Uterus (tissue), 2 donors: ENCODE data around the gene COL27A1.

Experiments
- POLR2A ChIP-seq, 2 donors: fragments of 450-650 bp; IDR thresholded peaks; one replicate each; pipeline ENCODE4 v1.6.1; 2016; ENCODE audit warnings: antibody characterized with exemption in 2 of 2, mild to moderate bottlenecking in 1 of 2, moderate library complexity in 1 of 2
- TF ChIP-seq, protein P1 (sequence below), 4 experiments: fragments of 200-600 bp in 2 of 4; fragments of 450-650 bp in 2 of 4; sonication (generic) in 2 of 4; IDR thresholded peaks; one replicate each; pipeline ENCODE4 v1.5.1; 2016 to 2019; ENCODE audit warnings: antibody characterized with exemption in 4 of 4, mild to moderate bottlenecking in 2 of 4, moderate library complexity in 1 of 4

DNA sequence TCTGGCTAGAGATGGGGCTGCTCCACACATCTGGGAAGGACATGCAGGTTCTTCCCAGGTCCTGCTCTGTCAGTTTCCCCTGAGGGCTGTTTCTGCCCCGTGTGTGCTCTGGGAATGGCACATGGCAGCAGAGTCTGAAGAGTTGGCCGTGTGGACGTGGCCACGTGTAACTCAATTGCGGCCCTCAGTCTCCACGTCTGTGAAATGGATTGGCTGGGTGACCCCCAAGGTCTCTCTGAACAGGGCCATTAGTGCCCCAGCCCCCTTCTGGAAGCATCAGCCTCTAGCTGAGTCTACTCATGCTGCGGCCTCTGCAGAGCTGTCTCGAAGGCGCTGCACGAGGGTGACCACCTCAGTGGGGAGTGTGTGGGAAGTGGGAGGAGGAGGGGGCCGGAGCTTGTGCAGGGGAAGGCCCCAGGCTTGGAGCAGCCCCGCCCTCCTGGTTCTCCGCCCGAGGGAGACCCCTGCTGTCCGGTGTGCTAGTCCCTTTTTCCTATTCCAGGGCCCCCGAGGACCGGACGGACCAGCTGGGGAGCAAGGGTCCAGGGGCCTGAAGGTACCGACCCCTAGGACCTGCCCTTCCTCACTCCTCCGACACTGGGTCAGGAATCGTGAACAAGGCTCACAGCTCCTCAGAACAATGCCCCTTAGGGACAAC lies 108.6 kb downstream of the COL27A1 start:
- TF ChIP-seq POLR2A (IDR thresholded peaks at IDR 0.05), result no peak
- TF ChIP-seq, protein P1, sequence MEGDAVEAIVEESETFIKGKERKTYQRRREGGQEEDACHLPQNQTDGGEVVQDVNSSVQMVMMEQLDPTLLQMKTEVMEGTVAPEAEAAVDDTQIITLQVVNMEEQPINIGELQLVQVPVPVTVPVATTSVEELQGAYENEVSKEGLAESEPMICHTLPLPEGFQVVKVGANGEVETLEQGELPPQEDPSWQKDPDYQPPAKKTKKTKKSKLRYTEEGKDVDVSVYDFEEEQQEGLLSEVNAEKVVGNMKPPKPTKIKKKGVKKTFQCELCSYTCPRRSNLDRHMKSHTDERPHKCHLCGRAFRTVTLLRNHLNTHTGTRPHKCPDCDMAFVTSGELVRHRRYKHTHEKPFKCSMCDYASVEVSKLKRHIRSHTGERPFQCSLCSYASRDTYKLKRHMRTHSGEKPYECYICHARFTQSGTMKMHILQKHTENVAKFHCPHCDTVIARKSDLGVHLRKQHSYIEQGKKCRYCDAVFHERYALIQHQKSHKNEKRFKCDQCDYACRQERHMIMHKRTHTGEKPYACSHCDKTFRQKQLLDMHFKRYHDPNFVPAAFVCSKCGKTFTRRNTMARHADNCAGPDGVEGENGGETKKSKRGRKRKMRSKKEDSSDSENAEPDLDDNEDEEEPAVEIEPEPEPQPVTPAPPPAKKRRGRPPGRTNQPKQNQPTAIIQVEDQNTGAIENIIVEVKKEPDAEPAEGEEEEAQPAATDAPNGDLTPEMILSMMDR (IDR thresholded peaks at IDR 0.05), result peak in 2 of 4 experiments; percentile 6 to 44
